Activated effector memory CD4-positive, alpha-beta T cell treated with anti-CD3 and anti-CD28 coated beads, Interleukin-2, amount 50 U/mL, for 16 hours (primary cell): ENCODE data around the gene CDCP1.

ENCODE experiments used
- DNase-seq: peaks from one replicate; pipeline ENCODE4 v3.0.0-alpha.2; 2020

The CDCP1 gene

GRCh38 chr3:45109771-45110508 lies 36.2 kb downstream of the CDCP1 start:
- peak; percentile 65 for DNase-seq

DNA sequence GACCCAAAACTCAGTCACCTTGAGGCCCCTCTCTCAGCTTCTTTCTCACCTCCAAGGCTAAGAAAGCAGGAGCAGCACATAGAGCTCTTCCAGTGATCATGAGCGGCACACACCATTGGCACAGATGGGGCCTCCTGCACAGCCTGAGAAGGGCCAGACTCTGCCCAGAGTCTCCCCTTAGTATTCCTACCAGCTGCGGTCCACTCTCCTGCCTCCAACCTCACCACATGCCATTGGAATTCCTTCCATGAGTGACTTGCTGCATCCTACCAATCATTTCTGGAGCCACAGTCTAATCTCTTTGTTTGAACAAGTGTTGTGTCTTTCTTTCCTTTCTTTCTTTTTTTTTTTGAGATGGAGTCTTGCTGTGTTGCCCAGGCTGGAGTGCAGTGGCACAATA lies 39.3 kb downstream of the CDCP1 start:
- no peak for DNase-seq

DNA sequence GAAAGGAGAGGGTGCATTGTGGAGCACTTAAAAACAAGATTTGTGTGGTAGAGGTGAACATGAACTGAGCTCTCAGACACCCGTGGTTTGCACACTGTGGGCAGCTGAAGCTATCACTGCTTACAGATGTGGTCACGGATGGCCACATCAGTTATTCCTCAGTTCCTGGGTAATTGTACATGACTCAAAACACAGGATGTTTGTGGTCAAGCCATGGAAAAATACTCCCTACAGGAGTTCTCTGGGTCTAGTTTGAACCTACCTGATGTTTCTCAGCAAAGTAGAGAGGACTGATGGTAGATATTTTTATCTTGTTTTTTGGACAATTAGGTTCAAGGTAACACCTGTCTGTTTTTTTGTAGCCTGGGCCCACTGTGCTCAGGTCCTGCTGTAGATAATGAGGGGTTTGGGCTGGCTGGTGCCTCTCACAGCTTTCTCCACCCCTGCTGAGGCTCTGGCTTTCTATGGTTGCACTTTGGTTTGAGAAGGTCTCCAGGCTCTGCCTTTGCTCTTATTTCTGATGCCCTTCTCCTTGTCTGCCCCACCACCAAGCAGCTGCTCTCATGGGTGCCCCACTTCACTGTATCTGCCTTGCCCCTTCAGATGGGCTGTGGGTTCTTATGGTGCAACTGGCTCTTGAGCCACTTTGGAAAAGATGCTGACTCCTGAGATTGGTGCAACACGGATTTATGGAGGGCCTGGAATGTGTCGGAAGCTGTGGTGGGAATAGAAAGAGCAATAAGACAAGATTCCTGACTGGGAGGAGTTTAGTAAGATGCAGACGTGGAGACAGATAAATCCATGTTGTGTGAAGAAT lies 40.1 kb downstream of the CDCP1 start:
- peak; percentile 84 for DNase-seq

DNA sequence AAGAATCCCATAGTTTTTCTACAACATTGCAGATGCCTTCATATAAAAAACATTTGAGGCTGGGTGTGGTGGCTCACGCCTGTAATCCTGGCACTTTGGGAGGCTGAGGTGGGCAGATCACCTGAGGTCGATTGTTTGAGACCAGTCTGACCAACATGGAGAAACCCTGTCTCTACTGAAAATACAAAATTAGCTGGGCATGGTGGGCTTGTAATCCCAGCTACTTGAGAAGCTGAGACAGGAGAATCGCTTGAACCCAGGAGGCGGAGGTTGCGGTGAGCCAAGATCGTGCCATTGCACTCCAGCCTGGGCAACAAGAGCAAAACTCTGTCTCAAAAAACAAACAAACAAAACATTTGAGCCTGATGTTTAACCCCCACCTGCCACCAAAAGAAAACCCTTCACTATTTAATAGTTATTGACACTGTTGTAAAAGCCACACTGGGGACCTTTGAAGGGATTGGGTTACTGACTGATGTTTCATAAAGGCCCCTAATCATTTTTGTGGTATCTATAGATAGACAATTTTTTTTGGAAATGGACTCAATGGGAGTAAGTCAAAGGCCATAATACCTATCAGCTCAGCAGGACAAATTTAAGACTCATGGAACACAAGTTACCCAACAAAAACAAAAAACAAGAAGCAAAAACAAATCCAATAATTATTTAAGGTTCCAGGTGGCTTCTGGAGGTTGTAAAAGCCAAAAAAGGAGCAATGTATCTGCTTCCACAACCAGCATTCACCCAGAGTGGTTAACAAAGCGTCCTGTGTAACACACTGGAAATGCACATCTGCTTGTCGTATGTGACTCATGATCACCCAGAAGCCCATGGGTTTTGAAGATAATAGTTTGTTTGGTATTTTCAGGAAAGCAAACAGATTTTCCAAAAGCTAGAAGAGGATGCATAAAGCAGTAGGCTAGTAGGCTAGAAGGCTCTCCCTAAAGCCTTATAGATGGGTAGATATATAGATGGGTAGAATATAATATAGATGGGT lies 41.2 kb downstream of the CDCP1 start:
- DNase-seq, result no peak

DNA sequence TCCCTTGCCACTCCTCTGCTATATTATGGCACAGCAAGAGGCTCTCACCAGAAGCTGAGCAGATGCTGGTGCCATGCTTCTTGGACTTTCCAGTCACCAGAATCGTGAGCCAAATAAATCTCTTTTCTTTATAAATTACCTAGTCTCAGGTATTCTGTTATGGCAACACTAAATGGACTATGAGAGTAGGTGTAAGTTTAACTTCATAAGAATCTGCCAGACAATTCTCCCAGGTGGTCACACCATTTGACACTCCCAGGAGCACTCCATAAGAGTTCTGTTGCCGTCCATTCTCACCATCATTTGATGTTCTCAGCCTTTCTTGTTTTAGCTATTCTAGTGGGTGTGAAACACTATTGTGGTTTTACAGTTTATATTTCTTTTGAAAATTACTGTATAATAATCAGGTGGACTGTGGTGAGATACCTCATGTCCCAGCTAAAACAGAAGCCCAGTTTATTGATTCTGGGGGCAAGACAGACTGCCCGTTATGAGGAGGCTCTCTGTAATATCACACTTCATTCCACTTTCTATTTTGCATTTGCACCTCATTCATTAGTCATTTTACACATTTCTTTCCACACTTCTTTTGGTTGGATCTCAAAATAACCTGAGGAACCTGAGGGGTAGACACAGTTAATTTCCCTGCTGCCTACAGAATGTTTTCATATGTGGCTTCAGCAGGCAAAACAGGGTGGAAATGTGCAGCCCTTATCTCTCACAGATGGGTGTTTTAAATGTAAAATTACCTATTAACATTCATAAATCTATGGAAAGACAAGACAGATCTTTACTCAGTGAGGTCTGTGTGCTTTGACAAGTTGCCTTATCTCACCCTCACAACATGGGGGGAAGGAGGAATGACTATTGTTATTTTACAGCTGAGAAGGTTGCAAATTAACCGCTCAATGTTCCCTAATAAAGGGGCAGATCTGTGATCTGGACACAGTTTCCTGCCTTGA lies 42.1 kb downstream of the CDCP1 start:
- no peak for DNase-seq

- no peak for DNase-seq
Observed at GRCh38 chr3:45103334-45103733, 42.8 kb downstream of the CDCP1 start.

- DNase-seq, result no peak
Observed at GRCh38 chr3:45100981-45101407, 45.2 kb downstream of the CDCP1 start.

DNA sequence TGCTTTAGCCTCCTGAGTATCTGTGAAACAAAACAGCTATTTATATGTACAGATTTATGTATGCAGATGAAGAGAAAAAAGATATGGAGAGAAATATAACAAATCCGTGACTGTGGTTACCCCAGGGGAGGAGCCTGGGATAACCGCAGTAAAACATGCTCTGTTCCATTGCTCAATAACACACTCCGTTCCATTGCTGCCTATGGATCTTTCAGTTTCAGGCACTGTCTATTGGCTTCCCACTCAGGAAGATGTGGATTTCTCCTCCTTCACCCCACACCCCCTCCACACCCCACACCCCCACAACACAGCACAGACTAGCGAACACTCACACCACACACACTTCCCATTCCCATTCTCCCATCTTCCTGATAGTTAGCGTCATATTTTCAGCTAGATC lies 47.9 kb downstream of the CDCP1 start:
- DNase-seq, result no peak

DNA sequence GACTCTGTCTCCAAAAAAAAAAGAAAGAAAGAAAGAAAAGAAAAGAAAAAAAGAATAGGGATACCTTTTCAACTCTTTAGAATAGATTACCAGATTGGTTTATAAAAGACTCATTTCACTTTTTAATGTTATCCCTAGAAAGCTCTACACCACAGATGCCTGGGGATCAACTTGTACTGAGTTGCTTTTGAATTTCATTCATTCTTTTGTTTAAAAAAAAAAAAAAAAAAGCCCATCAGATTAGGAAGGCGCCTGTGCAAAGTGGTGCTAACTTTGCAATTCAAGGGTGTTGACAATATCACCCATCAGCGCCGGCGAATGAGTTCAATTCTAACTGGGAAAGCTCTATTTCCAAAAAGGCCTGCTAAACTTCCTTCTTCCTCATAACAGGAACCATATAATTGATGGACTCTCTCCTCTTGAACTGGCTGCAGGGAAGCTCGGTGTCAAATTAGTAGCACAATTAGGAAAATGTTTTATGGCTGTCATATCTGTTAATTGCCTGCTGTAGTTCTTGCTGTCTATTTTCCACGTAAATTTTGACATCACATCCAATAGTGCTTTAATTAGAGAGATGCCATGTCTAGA lies 48.8 kb downstream of the CDCP1 start:
- DNase-seq, result no peak

DNA sequence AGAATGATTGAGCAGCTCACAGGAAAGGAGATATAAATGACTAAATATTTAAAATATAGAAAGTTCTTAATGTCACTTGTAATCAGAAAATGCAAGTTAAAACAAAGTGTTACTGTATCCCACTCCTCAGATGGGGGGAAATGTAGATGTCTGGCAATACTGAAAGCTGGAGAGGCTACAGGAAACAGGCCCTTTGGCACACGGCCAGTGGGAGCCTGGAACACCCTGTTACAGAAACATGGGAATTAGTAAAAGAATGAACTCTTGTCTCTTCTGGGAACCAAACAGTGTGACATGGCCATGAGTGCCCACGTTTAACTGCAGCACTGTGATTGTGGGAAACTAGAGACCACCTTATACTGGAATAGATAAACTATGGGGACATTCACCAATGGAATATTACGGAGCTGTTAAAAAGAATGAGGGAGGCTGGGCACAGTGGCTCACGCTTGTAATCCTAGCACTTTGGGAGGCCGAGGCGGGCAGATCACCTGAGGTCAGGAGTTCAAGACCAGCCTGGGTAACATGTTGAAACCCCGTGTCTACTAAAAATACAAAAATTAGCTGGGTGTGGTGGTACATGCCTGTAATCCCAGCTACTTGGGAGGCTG lies 50.2 kb downstream of the CDCP1 start:
- DNase-seq, result no peak

DNA sequence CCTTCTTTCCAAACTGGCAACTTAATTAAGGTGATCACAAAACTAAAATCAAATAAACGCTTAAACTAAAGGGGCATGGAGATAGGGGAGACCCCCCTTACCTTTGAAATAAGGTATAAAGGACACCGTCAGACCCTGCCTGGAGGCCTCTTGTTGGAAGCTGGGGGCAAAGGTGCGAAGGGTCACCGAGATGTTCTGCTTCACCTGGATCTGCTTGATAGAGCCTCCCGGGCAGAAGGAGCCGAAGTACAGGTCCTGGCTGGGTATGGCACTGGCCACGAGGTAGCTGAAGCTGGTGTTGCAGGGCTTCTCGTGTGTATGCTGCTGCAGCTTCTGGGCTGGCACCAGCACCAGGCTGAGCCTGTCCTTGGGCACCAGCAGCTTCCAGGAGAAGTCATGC lies 53.0 kb downstream of the CDCP1 start:
- DNase-seq, result no peak

DNA sequence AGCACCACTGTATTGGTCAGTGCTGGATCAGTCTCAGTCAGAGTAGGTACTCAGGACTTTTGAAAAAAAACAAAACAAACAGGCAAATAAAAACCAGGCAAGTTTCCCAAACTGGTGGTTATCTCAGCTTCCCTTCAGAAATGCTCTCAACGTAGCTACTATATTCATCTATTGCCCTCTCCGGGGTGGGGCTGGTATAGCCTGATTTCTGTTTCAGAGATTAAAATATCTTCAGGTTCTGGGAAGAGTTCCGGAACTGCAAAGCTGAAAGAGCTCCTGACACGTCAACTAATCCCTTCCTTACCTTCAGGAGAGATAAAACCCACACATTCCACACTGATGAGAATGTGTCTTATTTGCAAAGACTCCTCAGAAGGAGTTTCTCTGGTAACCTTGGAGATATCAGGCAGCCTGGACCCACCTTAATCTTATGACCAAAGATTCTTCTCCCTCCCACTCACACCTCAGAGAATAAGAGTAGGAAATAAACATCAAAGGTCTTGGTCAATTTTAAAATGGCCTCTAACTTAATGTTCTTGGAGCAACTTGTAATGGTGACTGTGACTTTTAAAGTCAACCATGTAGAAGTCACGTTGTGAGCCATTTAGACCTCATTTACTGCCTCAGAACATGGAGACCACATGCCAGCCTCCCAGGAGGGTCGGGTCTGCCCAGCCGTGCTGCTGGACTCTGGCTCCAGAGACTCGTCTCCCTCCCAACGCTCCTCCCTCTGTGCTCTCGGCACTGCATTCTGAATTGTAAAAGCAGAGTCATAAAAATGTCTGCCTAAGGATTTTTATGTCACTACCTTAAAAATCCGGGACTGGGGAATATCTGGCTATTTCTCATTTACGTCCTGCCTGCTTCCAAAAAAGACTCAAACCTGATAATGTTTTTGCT lies 53.8 kb downstream of the CDCP1 start:
- DNase-seq, result no peak

DNA sequence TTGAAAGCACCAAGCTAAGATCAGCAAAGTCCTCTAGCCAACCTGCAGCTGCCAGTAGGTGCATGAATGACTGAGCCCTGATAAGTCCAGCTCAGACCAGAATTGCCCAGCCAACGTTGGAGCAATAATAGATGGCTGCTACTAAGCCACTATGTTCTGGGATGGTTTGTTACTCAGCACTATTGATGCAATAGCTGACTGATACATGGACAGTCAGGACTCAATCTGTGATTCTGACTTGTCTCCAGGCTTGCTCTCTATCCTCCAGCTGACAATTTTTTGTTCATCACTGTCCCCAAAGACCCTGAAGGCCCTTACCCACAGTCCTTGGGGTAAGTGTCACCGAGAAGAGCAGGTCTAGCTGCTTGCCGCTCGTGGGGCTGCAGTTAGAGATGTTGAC lies 55.3 kb downstream of the CDCP1 start:
- DNase-seq, result no peak

DNA sequence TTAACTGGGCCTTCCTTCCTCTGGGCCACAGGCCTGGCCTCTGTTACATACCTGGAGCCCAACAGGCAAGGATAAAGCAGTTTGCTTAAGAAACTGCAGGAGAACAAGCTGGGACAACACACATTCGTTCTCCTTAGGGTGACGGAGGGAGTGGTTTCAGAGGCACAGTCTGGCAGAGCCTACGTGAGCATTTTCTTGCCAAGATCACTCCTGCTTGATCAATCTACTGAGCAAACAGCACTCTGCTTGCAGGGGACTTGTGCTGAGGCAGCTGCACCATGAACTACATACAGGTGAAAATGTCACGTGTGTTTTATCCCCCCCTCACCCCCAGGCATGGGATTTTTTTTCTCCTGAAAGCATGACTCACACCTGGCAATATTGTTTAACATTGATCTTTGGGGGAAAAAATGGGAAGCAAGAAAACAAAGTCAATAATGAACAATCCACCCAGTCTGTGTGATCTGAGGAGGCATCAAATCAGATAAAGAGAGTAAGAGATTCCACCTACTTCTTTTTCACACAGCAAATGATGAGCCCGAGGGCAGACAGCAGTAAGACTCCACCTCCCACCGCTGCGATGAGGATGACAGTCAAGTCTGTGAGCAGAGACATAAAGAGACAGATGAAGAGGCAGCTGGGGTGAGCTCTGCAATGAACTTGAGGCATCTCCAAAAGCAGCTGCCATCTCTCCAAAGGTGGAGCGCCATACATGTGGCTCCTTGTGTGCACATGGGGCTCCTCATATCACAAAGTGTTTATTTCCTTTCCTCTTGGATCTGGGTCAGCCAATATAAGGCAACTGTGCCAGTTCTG lies 57.4 kb downstream of the CDCP1 start:
- no peak for DNase-seq

GRCh38 chr3:45087155-45087554 lies 59.0 kb downstream of the CDCP1 start:
- DNase-seq, result no peak

DNA sequence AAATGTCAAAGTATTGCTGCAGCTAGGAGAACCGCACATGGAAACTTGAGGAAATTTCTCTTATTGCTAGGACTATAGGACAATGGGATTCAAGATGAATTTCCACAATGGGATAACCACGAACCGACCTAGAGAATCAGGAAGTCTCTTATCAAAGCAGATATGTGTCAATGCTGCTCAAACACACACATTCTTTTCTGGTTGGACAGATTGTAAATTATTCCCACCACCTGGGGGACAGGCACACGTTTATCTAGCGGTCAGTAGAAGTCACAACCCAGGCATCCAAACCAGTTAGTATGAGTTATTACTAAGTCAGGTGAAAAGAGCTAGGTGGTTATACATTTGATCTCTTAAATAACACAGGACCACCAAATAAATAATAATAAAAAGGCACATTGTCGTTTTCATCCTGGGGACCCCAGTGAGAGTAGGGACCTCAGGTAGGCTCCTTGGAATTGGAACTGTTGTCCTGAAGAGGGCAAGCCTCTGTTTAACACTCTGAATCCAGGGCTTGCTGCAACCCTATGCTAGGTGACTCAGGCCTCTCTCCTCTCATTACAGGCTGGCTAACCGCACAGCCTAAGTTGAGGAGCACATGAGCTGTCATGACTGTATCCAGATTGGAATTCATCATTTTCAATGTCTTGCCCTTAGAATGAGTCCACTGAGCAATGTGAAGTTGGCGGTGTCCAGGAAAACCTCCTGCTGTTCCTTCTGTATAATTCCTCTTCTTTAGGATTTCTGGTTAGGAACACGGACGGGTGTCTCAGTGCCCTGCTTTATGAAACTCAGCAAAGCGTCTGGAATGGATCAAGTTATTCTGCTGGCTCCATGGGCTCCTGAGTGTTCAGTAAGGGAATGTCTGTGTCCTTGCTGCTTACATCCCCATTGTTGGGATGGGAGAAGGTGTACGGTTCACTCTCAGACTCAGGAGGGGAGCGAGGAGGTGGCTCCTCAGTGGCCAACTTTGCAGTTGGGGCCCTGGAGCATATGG lies 61.1 kb downstream of the CDCP1 start:
- no peak for DNase-seq

GRCh38 chr3:45084361-45084760 lies 61.8 kb downstream of the CDCP1 start:
- DNase-seq, result no peak

DNA sequence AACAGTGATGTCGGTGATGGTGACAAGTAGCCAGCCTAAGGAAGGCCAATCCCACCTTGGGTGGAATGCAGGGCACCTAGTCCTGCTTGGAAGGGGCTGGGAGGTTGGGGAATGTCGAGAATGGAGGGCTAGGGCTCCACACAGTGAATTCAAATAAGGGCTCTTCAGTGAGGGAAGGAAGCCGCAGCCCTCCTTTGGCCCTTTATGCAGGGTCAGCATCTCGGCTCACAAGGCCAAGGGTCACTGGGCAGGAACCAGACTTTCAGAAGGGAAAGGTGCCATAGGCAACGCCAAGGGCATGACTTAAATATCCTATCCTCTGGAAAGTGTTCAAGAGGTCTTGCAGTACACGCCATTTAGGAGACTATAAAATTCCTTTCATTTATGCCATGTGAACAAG lies 63.2 kb downstream of the CDCP1 start:
- DNase-seq, result no peak
